ENCODE measurements around the gene RNF186.
A peak's percentile ranks its signal among the peaks of the same experiment; 100 is the strongest.

Gene RNF186

DNA sequence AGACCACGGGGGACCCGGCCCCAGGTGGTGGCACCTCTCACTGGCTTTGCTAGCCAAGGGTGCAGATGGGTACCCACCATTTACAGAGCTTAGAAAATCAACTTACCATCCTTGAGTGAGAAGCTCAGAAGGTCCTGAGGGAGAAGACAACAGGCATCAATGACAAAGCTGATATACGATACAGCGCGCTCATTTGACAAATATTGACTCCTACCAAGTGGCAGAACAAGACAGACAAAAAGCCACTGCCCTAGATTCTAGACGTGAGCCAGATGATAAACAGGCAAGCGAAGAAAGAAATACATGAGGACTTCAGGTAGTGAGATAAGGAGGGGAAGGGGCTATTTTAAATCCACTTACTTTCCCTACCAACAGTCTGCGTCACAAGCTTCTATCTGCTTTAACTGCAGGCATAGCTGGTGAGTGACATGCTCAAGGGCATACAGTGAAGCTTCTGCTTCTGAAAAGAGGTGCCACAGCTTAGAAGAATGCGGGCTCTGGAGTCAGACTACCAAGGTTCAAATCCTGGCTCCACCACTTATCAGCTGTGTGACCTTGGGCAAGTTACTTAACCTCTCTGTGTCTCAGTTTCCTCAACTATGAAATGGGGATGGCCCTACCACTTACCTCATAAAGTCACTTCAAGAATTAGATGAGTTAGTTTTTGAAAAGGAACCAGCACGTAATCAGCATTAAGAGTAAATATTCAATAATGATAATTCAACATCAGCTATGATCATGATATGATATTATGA is 44.5 kb downstream of the RNF186 start:
- peak overlapping the region; percentile 90 for H3K4me2 ChIP-seq
- no peaks in the 10 kb centered on the region for H4K20me1 ChIP-seq

GRCh38 chr1:19769211-19769932 is 45.7 kb downstream of the RNF186 start:
- Histone ChIP-seq H4K20me1 (no peaks in the 10 kb centered on the region), H3K4me3 (no peak overlapping the region), H3K27ac (peak overlapping the region; percentile 84), H3K9me3 (no peaks in the 10 kb centered on the region), H3K36me3 (peaks cover 16% of the 10 kb centered on the region; the same call in 1 of the 2 replicates), H3K27me3 (no peaks in the 10 kb centered on the region), H3K4me1 (peaks cover 81% of the 10 kb centered on the region), H3K4me2 (peak overlapping the region; percentile 90), H3K9ac (peak overlapping the region; percentile 45; the same call in 1 of the 2 replicates)
- no peak for TF ChIP-seq Cebpa-rat (IDR thresholded peaks at IDR 0.05)

More for the DNA sequence above, 44.5 kb downstream of the RNF186 start:
- TF ChIP-seq Cebpa-rat (IDR thresholded peaks at IDR 0.05): no peak
- H3K9ac ChIP-seq: peak overlapping the region; percentile 45; the same call in 1 of the 2 replicates
- H3K27ac ChIP-seq: peak overlapping the region; percentile 84
- no peak overlapping the region for H3K4me3 ChIP-seq
- no peaks in the 10 kb centered on the region for H3K9me3 ChIP-seq
- no peaks in the 10 kb centered on the region for H3K27me3 ChIP-seq
- H3K4me1 ChIP-seq: peaks cover 89% of the 10 kb centered on the region
- H3K36me3 ChIP-seq: peaks cover 13% of the 10 kb centered on the region; the same call in 1 of the 2 replicates

GRCh38 chr1:19768353-19769210 is 46.5 kb downstream of the RNF186 start:
- H4K20me1 ChIP-seq: no peaks in the 10 kb centered on the region
- no peak for TF ChIP-seq Cebpa-rat (IDR thresholded peaks at IDR 0.05)
- no peaks in the 10 kb centered on the region for H3K27me3 ChIP-seq
- no peak overlapping the region for H3K4me3 ChIP-seq
- H3K4me2 ChIP-seq: peak overlapping the region; percentile 90
- H3K9ac ChIP-seq: no peak overlapping the region
- H3K27ac ChIP-seq: peak overlapping the region; percentile 84
- no peaks in the 10 kb centered on the region for H3K9me3 ChIP-seq
- peaks cover 73% of the 10 kb centered on the region for H3K4me1 ChIP-seq
- peaks cover 11% of the 10 kb centered on the region; the same call in 1 of the 2 replicates for H3K36me3 ChIP-seq

DNA sequence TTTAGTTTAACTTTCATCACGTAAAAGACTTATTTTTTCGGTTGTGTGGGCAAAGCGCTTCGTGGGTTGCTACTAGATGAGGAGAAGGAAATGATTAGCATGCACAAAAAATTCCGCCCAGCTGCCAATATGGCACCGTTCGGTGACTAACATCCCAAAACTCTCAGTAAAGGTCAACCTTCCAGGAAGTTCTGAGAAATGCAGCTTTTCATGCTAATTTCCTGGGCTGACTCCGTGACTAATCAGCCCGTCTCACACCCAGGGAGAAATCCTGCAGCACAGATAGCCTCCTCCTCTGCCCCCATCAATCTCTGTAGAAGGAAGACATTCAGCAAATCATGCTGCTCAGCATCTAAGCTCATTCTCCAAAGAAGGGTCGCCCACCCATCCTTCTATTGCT is 49.5 kb downstream of the RNF186 start:
- H3K27me3 ChIP-seq: no peaks in the 10 kb centered on the region
- no peaks in the 10 kb centered on the region for H4K20me1 ChIP-seq
- H3K9me3 ChIP-seq: no peaks in the 10 kb centered on the region
- H3K36me3 ChIP-seq: peaks cover 11% of the 10 kb centered on the region; the same call in 1 of the 2 replicates
- no peak for TF ChIP-seq Cebpa-rat (IDR thresholded peaks at IDR 0.05)
- H3K9ac ChIP-seq: no peak overlapping the region
- H3K4me3 ChIP-seq: no peak overlapping the region
- H3K4me2 ChIP-seq: no peak overlapping the region
- H3K27ac ChIP-seq: no peak overlapping the region
- peaks cover 51% of the 10 kb centered on the region for H3K4me1 ChIP-seq

GRCh38 chr1:19764848-19765247 is 50.2 kb downstream of the RNF186 start:
- no peak overlapping the region for H3K9ac ChIP-seq
- no peak overlapping the region for H3K4me2 ChIP-seq
- H3K4me3 ChIP-seq: no peak overlapping the region
- H3K27me3 ChIP-seq: no peaks in the 10 kb centered on the region
- peaks cover 11% of the 10 kb centered on the region; the same call in 1 of the 2 replicates for H3K36me3 ChIP-seq
- H4K20me1 ChIP-seq: no peaks in the 10 kb centered on the region
- H3K9me3 ChIP-seq: no peaks in the 10 kb centered on the region
- peaks cover 45% of the 10 kb centered on the region for H3K4me1 ChIP-seq
- TF ChIP-seq Cebpa-rat (IDR thresholded peaks at IDR 0.05): no peak
- H3K27ac ChIP-seq: no peak overlapping the region
